ENCODE data around the gene CD59. TPM values are rescaled to one million over a fixed set of nuclear protein-coding genes. Genes with fewer than 3 reads are reported as not detected.

CD59 gene
- total and polyA plus RNA-seq, 3 experiments from 2014 or later = 25.2 to 40.4 (median 28.0) TPM

- CTCF ChIA-PET = interaction anchor here (1.9 kb wide), 1 partner anchor 42 kb away, joined by 7 read pairs; no protein-coding TSS in a partner anchor
- Mint-ChIP-seq H3K9me3 (no peaks in the 10 kb centered on the region), H3K27me3 (no peaks in the 10 kb centered on the region), H3K36me3 (no peaks in the 10 kb centered on the region), H3K27ac (peak within 1 kb of the TSS in 7 of 8 donors; percentile 20 to 86 (median 61)), H3K4me1 (peaks cover 12 to 20% (median 14%) of the 10 kb centered on the region in 3 donors), H3K4me3 (peak within 1 kb of the TSS; percentile 79 to 94 (median 91))
- Histone ChIP-seq H3K4me1 (ENCODE audit: insufficient read depth, low read length) (peaks cover 12% of the 10 kb centered on the region), H3K27me3 (ENCODE audit: insufficient read depth, low read length, poor library complexity, severe bottlenecking) (peaks cover 3% of the 10 kb centered on the region), H3K27ac (ENCODE audit: low read depth, low read length) (no peak within 1 kb of the TSS), H3K9me3 (ENCODE audit: low read length) (no peaks in the 10 kb centered on the region), H3K4me3 (ENCODE audit: low read length) (peak within 1 kb of the TSS; percentile 69), H3K36me3 (ENCODE audit: insufficient read depth, low read length) (no peaks in the 10 kb centered on the region)
- POLR2A ChIA-PET = interaction anchor here (0.6 to 1.8 kb wide), 2 partner anchors 35 to 77 kb away, joined by 3 to 6 read pairs; no protein-coding TSS in a partner anchor
- DNase-seq = peak; percentile 93 to 96 (median 95)
These were observed 35.5 kb downstream of the CD59 start, which contains the start of gene C11orf91 for GRCh38 chr11:33700502-33701271. TSS of gene C11orf91 (minus strand) at chr11:33700826. CDS start at chr11:33700740, 86 bp downstream.

- Histone ChIP-seq H3K4me3 (ENCODE audit: low read length) (no peak overlapping the region), H3K36me3 (ENCODE audit: insufficient read depth, low read length) (no peaks in the 10 kb centered on the region), H3K4me1 (ENCODE audit: insufficient read depth, low read length) (peaks cover 12% of the 10 kb centered on the region), H3K27me3 (ENCODE audit: insufficient read depth, low read length, poor library complexity, severe bottlenecking) (peaks cover 3% of the 10 kb centered on the region), H3K9me3 (ENCODE audit: low read length) (no peaks in the 10 kb centered on the region), H3K27ac (ENCODE audit: low read depth, low read length) (no peak overlapping the region)
- CTCF ChIA-PET = interaction anchor here (1.9 kb wide), 1 partner anchor 42 kb away, joined by 7 read pairs; no protein-coding TSS in a partner anchor
- peak overlapping the region in 3 of 8 donors; percentile 4 to 68 (median 32) for H3K27ac Mint-ChIP-seq
- H3K4me1 Mint-ChIP-seq = peaks cover 12 to 20% (median 14%) of the 10 kb centered on the region in 3 donors
- no peaks in the 10 kb centered on the region for H3K9me3 Mint-ChIP-seq
- DNase-seq = no peak
- H3K27me3 Mint-ChIP-seq = no peaks in the 10 kb centered on the region
- H3K36me3 Mint-ChIP-seq = no peaks in the 10 kb centered on the region
- peak overlapping the region; percentile 71 to 79 (median 78) for H3K4me3 Mint-ChIP-seq
- POLR2A ChIA-PET = interaction anchor here (1.8 kb wide), 1 partner anchor 35 kb away, joined by 6 read pairs; no protein-coding TSS in a partner anchor
These were observed 36.1 kb downstream of the CD59 start for GRCh38 chr11:33700063-33700501.

GRCh38 chr11:33699515-33700062, 36.6 kb downstream of the CD59 start:
- no peaks in the 10 kb centered on the region for H3K9me3 ChIP-seq (ENCODE audit: low read length)
- H3K27ac ChIP-seq (ENCODE audit: low read depth, low read length) = no peak overlapping the region
- peak overlapping the region; percentile 67 to 79 (median 76) for H3K4me3 Mint-ChIP-seq
- H3K27me3 ChIP-seq (ENCODE audit: insufficient read depth, low read length, poor library complexity, severe bottlenecking) = peaks cover 3% of the 10 kb centered on the region
- H3K4me1 Mint-ChIP-seq = peaks cover 12 to 20% (median 14%) of the 10 kb centered on the region in 3 donors
- H3K4me3 ChIP-seq (ENCODE audit: low read length) = no peak overlapping the region
- peaks cover 12% of the 10 kb centered on the region for H3K4me1 ChIP-seq (ENCODE audit: insufficient read depth, low read length)
- no peak for DNase-seq
- ChIA-PET CTCF (interaction anchor here (1.9 kb wide), 1 partner anchor 43 kb away, joined by 7 read pairs; no protein-coding TSS in a partner anchor), POLR2A (interaction anchor here (1.8 kb wide), 1 partner anchor 36 kb away, joined by 6 read pairs; no protein-coding TSS in a partner anchor)
- no peaks in the 10 kb centered on the region for H3K36me3 Mint-ChIP-seq
- H3K27ac Mint-ChIP-seq = peak overlapping the region in 5 of 8 donors; percentile 4 to 68 (median 32)
- no peaks in the 10 kb centered on the region for H3K36me3 ChIP-seq (ENCODE audit: insufficient read depth, low read length)
- H3K9me3 Mint-ChIP-seq = no peaks in the 10 kb centered on the region
- no peaks in the 10 kb centered on the region for H3K27me3 Mint-ChIP-seq

GRCh38 chr11:33698921-33699320, 37.3 kb downstream of the CD59 start:
- Mint-ChIP-seq H3K36me3 (no peaks in the 10 kb centered on the region), H3K4me1 (peaks cover 12 to 20% (median 14%) of the 10 kb centered on the region in 3 donors), H3K27me3 (no peaks in the 10 kb centered on the region), H3K4me3 (peak overlapping the region in 2 of 7 donors; percentile 67 to 76), H3K27ac (no peak overlapping the region), H3K9me3 (no peaks in the 10 kb centered on the region)
- Histone ChIP-seq H3K27ac (ENCODE audit: low read depth, low read length) (no peak overlapping the region), H3K4me3 (ENCODE audit: low read length) (no peak overlapping the region), H3K4me1 (ENCODE audit: insufficient read depth, low read length) (peaks cover 12% of the 10 kb centered on the region), H3K27me3 (ENCODE audit: insufficient read depth, low read length, poor library complexity, severe bottlenecking) (peaks cover 3% of the 10 kb centered on the region), H3K9me3 (ENCODE audit: low read length) (no peaks in the 10 kb centered on the region), H3K36me3 (ENCODE audit: insufficient read depth, low read length) (no peaks in the 10 kb centered on the region)
- ChIA-PET CTCF (no interaction called here), POLR2A (no interaction called here)
- no peak for DNase-seq

GRCh38 chr11:33697997-33698396, 38.2 kb downstream of the CD59 start:
- CTCF ChIA-PET = no interaction called here
- Mint-ChIP-seq H3K36me3 (no peaks in the 10 kb centered on the region), H3K9me3 (no peaks in the 10 kb centered on the region), H3K4me3 (peak overlapping the region in 1 of 7 donors; percentile 49), H3K27ac (no peak overlapping the region), H3K27me3 (peaks cover 0 to 3% of the 10 kb centered on the region in 2 donors), H3K4me1 (peaks cover 12 to 20% (median 14%) of the 10 kb centered on the region in 3 donors)
- POLR2A ChIA-PET = no interaction called here
- peaks cover 12% of the 10 kb centered on the region for H3K4me1 ChIP-seq (ENCODE audit: insufficient read depth, low read length)
- no peaks in the 10 kb centered on the region for H3K36me3 ChIP-seq (ENCODE audit: insufficient read depth, low read length)
- H3K27me3 ChIP-seq (ENCODE audit: insufficient read depth, low read length, poor library complexity, severe bottlenecking) = peaks cover 3% of the 10 kb centered on the region
- H3K4me3 ChIP-seq (ENCODE audit: low read length) = no peak overlapping the region
- no peaks in the 10 kb centered on the region for H3K9me3 ChIP-seq (ENCODE audit: low read length)
- H3K27ac ChIP-seq (ENCODE audit: low read depth, low read length) = no peak overlapping the region
- no peak for DNase-seq

GRCh38 chr11:33696931-33697638, 39.1 kb downstream of the CD59 start:
- ChIA-PET POLR2A (no interaction called here), CTCF (no interaction called here)
- H3K27me3 ChIP-seq (ENCODE audit: insufficient read depth, low read length, poor library complexity, severe bottlenecking) = peaks cover 3% of the 10 kb centered on the region
- Mint-ChIP-seq H3K4me3 (no peak overlapping the region), H3K9me3 (no peaks in the 10 kb centered on the region), H3K36me3 (no peaks in the 10 kb centered on the region), H3K27ac (no peak overlapping the region), H3K4me1 (peaks cover 12 to 20% (median 14%) of the 10 kb centered on the region in 3 donors), H3K27me3 (peaks cover 0 to 4% of the 10 kb centered on the region in 2 donors)
- H3K27ac ChIP-seq (ENCODE audit: low read depth, low read length) = no peak overlapping the region
- no peaks in the 10 kb centered on the region for H3K9me3 ChIP-seq (ENCODE audit: low read length)
- H3K36me3 ChIP-seq (ENCODE audit: insufficient read depth, low read length) = no peaks in the 10 kb centered on the region
- H3K4me3 ChIP-seq (ENCODE audit: low read length) = no peak overlapping the region
- peaks cover 12% of the 10 kb centered on the region for H3K4me1 ChIP-seq (ENCODE audit: insufficient read depth, low read length)
- DNase-seq = no peak

- peaks cover 11% of the 10 kb centered on the region for H3K4me1 ChIP-seq (ENCODE audit: insufficient read depth, low read length)
- no peak for DNase-seq
- ChIA-PET POLR2A (no interaction called here), CTCF (no interaction called here)
- H3K36me3 ChIP-seq (ENCODE audit: insufficient read depth, low read length) = no peaks in the 10 kb centered on the region
- Mint-ChIP-seq H3K27me3 (peaks cover 0 to 6% of the 10 kb centered on the region in 2 donors), H3K4me1 (peaks cover 12 to 17% (median 12%) of the 10 kb centered on the region in 3 donors), H3K27ac (peak overlapping the region in 1 of 8 donors; percentile 0), H3K36me3 (no peaks in the 10 kb centered on the region), H3K4me3 (no peak overlapping the region), H3K9me3 (no peaks in the 10 kb centered on the region)
- H3K4me3 ChIP-seq (ENCODE audit: low read length) = no peak overlapping the region
- no peak overlapping the region for H3K27ac ChIP-seq (ENCODE audit: low read depth, low read length)
- no peaks in the 10 kb centered on the region for H3K9me3 ChIP-seq (ENCODE audit: low read length)
- H3K27me3 ChIP-seq (ENCODE audit: insufficient read depth, low read length, poor library complexity, severe bottlenecking) = peaks cover 3% of the 10 kb centered on the region
These were observed 39.8 kb downstream of the CD59 start for GRCh38 chr11:33696411-33696810.
